NCI-H146 treated with DMSO at 0.1 percent for 48 hours (cell line): ENCODE data around the gene CCDC182.

Experiments
- DNase-seq: peaks from one replicate; lab custom pipeline; 2025; ENCODE audit not compliant: unreplicated experiment; lab: John Stamatoyannopoulos, UW

Gene CCDC182

GRCh38 chr17:57757735-57758134 lies 12.6 kb upstream of the CCDC182 start:
- no peak for DNase-seq

GRCh38 chr17:57756951-57757350 lies 11.9 kb upstream of the CCDC182 start:
- DNase-seq, result peak; percentile 47

GRCh38 chr17:57755480-57756070 lies 10.5 kb upstream of the CCDC182 start:
- no peak for DNase-seq

- no peak for DNase-seq
Measured at GRCh38 chr17:57752031-57752905, 7.2 kb upstream of the CCDC182 start.

GRCh38 chr17:57751348-57751971 lies 6.4 kb upstream of the CCDC182 start:
- no peak for DNase-seq

GRCh38 chr17:57750895-57751294 lies 5.8 kb upstream of the CCDC182 start:
- no peak for DNase-seq

GRCh38 chr17:57750109-57750871 lies 5.2 kb upstream of the CCDC182 start:
- DNase-seq, result no peak

GRCh38 chr17:57749701-57750100 lies 4.6 kb upstream of the CCDC182 start:
- no peak for DNase-seq

- peak; percentile 58 for DNase-seq
Measured at GRCh38 chr17:57747221-57748017, 2.3 kb upstream of the CCDC182 start.

- DNase-seq, result no peak
Measured at GRCh38 chr17:57746221-57746620, 1.1 kb upstream of the CCDC182 start.

GRCh38 chr17:57744195-57745170 lies 616 bp downstream of the CCDC182 start:
- no peak for DNase-seq

GRCh38 chr17:57740235-57740528 lies 4.9 kb downstream of the CCDC182 start:
- DNase-seq, result no peak

- no peak for DNase-seq
Measured at GRCh38 chr17:57739402-57740234, 5.5 kb downstream of the CCDC182 start.

- DNase-seq, result no peak
Measured at GRCh38 chr17:57737450-57737849, 7.6 kb downstream of the CCDC182 start.

- peak; percentile 33 for DNase-seq
Measured at GRCh38 chr17:57735707-57736106, 9.4 kb downstream of the CCDC182 start.

- DNase-seq, result no peak
Measured at GRCh38 chr17:57735230-57735629, 9.9 kb downstream of the CCDC182 start.

- no peak for DNase-seq
Measured at GRCh38 chr17:57733085-57733484, 12.0 kb downstream of the CCDC182 start.

- DNase-seq, result no peak
Measured at GRCh38 chr17:57732062-57732461, 13.0 kb downstream of the CCDC182 start.
